WERI-Rb-1 (cell line): ENCODE results near the gene IL22RA1.

Experiments
- DNase-seq: peaks from one replicate; pipeline ENCODE4 v3.0.0-alpha.2; 2020
- H3K27ac ChIP-seq: fragments of 250-450 bp; sonication (Bioruptor Pico); 2 replicates; pipeline ENCODE4 v1.5.1; 2020; ENCODE audit warnings: mild to moderate bottlenecking, moderate library complexity
- H3K27me3 ChIP-seq: fragments of 250-450 bp; sonication (Bioruptor Pico); 2 replicates; pipeline ENCODE4 v1.5.1; 2021; ENCODE audit warnings: mild to moderate bottlenecking, low read depth, moderate library complexity; ENCODE audit not compliant: insufficient read depth, severe bottlenecking
- H3K36me3 ChIP-seq: fragments of 250-450 bp; sonication (Bioruptor Pico); 2 replicates; pipeline ENCODE4 v1.5.1; 2020; ENCODE audit warnings: mild to moderate bottlenecking, moderate library complexity
- H3K4me3 ChIP-seq: 2 replicates; pipeline ENCODE4 v1.5.1; 2011; ENCODE audit warnings: low read depth, mild to moderate bottlenecking, control low read depth, low read length
- H3K9me3 ChIP-seq: fragments of 250-450 bp; sonication (Bioruptor Pico); 2 replicates; pipeline ENCODE4 v1.5.1; 2021; ENCODE audit warnings: mild to moderate bottlenecking, moderate library complexity; ENCODE audit not compliant: severe bottlenecking
- TF ChIP-seq, protein P1 (sequence below): IDR thresholded peaks from 2 replicates; pipeline ENCODE4 v1.5.1; 2011; ENCODE audit warnings: low read depth, mild to moderate bottlenecking, control low read depth, inconsistent platforms, low read length

The IL22RA1 gene

DNA sequence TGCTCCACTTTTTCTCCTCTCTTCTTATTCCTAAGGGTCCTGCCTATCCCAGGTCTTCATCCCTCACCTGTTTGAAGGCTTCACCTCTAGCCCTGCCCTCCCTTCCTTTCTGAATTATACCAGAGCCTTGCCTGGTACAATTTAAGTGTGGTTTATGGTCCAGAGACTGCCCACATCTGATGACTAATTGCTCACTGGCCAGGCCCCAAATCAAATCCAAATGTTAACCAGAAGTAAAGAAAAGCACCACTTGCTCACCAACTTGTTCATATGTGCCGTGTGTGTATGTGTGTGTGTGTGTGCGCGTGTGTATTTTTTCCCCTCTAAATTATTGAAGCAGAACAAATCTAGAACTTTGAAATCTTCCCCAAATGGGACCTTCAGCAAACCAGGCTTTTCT, 57.4 kb downstream of the IL22RA1 start:
- Histone ChIP-seq H3K9me3 (no peaks in the 10 kb centered on the region), H3K4me3 (no peak overlapping the region), H3K27me3 (no peaks in the 10 kb centered on the region), H3K36me3 (no peaks in the 10 kb centered on the region), H3K27ac (no peak overlapping the region)
- no peak for DNase-seq
- TF ChIP-seq, protein P1, sequence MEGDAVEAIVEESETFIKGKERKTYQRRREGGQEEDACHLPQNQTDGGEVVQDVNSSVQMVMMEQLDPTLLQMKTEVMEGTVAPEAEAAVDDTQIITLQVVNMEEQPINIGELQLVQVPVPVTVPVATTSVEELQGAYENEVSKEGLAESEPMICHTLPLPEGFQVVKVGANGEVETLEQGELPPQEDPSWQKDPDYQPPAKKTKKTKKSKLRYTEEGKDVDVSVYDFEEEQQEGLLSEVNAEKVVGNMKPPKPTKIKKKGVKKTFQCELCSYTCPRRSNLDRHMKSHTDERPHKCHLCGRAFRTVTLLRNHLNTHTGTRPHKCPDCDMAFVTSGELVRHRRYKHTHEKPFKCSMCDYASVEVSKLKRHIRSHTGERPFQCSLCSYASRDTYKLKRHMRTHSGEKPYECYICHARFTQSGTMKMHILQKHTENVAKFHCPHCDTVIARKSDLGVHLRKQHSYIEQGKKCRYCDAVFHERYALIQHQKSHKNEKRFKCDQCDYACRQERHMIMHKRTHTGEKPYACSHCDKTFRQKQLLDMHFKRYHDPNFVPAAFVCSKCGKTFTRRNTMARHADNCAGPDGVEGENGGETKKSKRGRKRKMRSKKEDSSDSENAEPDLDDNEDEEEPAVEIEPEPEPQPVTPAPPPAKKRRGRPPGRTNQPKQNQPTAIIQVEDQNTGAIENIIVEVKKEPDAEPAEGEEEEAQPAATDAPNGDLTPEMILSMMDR: no peak

DNA sequence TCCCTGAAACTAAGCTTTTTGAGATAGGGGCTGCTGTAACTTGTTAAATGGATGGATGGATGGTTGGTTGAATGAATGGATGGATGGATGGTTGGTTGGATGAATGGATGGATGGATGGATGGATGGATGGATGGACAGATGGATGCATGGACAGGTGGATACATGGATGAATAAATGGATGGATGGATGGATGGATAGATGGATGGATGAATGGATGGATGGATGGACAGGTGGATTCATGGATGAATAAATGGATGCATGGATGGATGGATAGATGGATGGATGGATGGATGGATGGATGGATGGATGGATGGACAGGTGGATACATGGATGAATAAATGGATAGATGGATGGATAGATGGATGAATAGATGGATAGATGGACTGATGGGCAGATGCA, 57.9 kb downstream of the IL22RA1 start:
- no peak for DNase-seq
- no peaks in the 10 kb centered on the region for H3K36me3 ChIP-seq
- no peak overlapping the region for H3K4me3 ChIP-seq
- TF ChIP-seq, protein P1: no peak
- no peaks in the 10 kb centered on the region for H3K27me3 ChIP-seq
- no peaks in the 10 kb centered on the region for H3K9me3 ChIP-seq
- H3K27ac ChIP-seq: no peak overlapping the region

DNA sequence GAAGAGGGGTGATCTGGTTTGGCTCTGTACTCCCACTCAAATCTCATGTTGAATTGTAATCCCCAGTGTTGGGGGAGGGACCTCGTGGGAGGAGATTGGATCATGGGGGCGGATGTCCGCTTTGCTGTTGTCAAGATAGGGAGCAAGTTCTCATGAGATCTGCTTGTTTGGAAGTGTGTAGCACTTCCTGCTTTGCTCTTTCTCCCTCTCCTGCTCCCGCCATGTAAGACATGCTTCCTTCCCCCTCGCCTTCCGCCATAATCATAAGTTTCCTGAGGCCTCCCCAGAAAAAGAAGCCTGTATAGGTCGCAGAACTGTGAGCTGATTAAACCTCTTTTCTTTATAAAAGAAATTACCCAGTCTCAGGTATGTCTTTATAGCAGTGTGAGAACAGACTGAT, 58.9 kb downstream of the IL22RA1 start:
- Histone ChIP-seq H3K9me3 (no peaks in the 10 kb centered on the region), H3K4me3 (no peak overlapping the region), H3K27me3 (no peaks in the 10 kb centered on the region), H3K36me3 (no peaks in the 10 kb centered on the region), H3K27ac (no peak overlapping the region)
- TF ChIP-seq, protein P1: no peak
- no peak for DNase-seq

DNA sequence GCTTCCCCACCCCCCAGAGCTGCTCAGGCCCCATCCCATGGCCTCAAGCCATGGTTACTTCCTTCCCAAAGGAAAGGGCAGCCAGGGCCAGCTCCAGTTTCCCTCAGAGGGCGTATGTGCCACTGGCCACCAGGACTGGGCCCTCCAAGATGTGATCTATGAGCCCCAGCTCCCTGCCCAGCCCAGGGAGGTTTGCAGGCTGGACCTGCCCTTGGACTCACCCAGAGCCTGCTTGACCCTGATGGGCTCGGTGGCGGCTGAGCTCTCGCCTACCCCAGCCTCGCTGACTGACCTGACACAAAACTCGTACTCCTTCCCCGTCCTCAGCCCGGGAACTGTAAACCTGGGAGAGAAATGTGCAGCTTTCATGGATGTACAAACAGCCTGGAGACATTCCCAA, 60.6 kb downstream of the IL22RA1 start:
- Histone ChIP-seq H3K9me3 (no peaks in the 10 kb centered on the region), H3K36me3 (no peaks in the 10 kb centered on the region), H3K27me3 (no peaks in the 10 kb centered on the region), H3K27ac (no peak overlapping the region), H3K4me3 (no peak overlapping the region)
- TF ChIP-seq, protein P1: no peak
- DNase-seq: no peak

DNA sequence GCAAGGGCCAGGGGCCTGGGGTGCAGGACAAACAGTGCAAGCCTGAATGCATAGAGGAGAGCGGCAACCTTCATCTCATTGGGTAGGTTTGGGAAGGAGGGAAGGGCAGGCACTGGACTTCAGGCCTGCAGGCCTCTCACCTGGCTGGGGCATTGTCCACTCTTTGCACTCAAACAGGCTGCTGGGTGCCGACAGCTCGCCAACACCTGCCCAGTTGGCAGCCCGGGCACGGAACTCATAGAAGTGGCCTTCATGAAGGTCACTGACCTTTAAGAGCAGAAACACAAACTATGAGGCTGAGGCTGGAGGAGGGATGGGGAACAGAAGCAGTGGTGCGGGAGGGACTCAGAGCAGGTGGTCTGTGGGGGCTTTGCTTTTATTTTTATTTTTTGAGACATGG, 61.8 kb downstream of the IL22RA1 start:
- Histone ChIP-seq H3K36me3 (no peaks in the 10 kb centered on the region), H3K27me3 (no peaks in the 10 kb centered on the region), H3K4me3 (no peak overlapping the region), H3K27ac (no peak overlapping the region), H3K9me3 (no peaks in the 10 kb centered on the region)
- TF ChIP-seq, protein P1: no peak
- no peak for DNase-seq

DNA sequence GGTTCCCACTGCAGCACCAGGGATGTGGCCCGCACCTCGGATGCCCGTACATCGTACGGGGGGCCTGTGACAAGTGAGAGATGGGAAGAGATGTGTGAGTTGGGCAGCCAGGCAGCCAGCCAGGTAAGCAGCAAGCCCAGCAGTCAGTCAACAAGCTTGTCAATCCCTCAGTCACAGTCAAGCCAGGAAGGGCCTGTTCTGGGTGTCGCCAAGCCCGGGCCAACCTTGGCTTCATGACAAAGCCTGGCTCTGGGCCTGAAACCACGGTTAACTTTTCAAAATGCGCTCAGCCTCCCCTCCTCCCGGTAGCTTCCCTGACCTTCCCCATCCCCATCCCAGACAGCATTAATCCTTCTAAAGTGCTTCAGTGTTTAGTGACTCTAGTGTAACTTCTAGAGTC, 62.8 kb downstream of the IL22RA1 start:
- TF ChIP-seq, protein P1: no peak
- H3K27me3 ChIP-seq: no peaks in the 10 kb centered on the region

More for the DNA sequence above, 62.8 kb downstream of the IL22RA1 start:
- Histone ChIP-seq H3K36me3 (no peaks in the 10 kb centered on the region), H3K9me3 (no peaks in the 10 kb centered on the region), H3K27ac (no peak overlapping the region), H3K4me3 (no peak overlapping the region)
- no peak for DNase-seq
